ENCODE data around the gene PDAP1. TPM values are rescaled to one million over a fixed set of nuclear protein-coding genes. Genes with fewer than 3 reads are reported as not detected.
A peak's percentile ranks its signal among the peaks of the same experiment; 100 is the strongest.
"Not testable (repeated sequence)": the region's sequence is repeated elsewhere in the genome, so short reads cannot be mapped to it uniquely, and the experiment has no call there.

Gene PDAP1
- total RNA-seq, 1 experiment from 2014 or later, result 180 TPM

DNA sequence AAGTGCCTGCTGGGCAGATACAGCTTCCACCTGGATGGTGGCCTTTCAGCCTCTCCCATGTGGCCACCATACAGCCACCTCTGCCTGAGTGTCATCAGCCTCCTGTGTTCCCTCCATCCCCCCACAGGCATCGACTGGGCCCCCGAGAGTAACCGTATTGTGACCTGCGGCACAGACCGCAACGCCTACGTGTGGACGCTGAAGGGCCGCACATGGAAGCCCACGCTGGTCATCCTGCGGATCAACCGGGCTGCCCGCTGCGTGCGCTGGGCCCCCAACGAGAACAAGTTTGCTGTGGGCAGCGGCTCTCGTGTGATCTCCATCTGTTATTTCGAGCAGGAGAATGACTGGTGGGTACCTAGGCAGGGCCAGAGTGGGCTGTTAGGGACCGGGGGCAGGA lies 20.5 kb downstream of the PDAP1 start:
- Histone ChIP-seq H3K9me3 (no peaks in the 10 kb centered on the region), H3K27me3 (replicated peaks; ENCODE audit: control insufficient read depth, insufficient read depth, low read length) (no peaks in the 10 kb centered on the region), H3K4me1 (no peaks in the 10 kb centered on the region), H3K36me3 (ENCODE audit: control insufficient read depth, insufficient read depth, low read length) (peaks cover 4% of the 10 kb centered on the region), H3K4me3 (ENCODE audit: low read depth, low read length) (no peak overlapping the region)
- Mint-ChIP-seq H3K36me3 (ENCODE audit: insufficient read depth, unreplicated experiment) (peaks cover 97% of the 10 kb centered on the region), H3K4me1 (ENCODE audit: low read depth, unreplicated experiment) (no peaks in the 10 kb centered on the region), H3K27me3 (ENCODE audit: insufficient read depth, unreplicated experiment) (no peaks in the 10 kb centered on the region), H3K27ac (ENCODE audit: unreplicated experiment) (no peak overlapping the region), H3K4me3 (ENCODE audit: unreplicated experiment) (no peak overlapping the region), H3K9me3 (ENCODE audit: unreplicated experiment) (no peaks in the 10 kb centered on the region)
- ChIA-PET CTCF (no interaction called here), POLR2A (no interaction called here)
- intact Hi-C loops (cut with micrococcal nuclease; ENCODE audit: unreplicated experiment), result loop anchor here (5.0 kb wide), 1 partner anchor 61 kb away; the partner anchor contains the start of gene ARPC1A
- no TSS peak for BruUV-seq (replicated peaks)
- TF ChIP-seq, protein P1, sequence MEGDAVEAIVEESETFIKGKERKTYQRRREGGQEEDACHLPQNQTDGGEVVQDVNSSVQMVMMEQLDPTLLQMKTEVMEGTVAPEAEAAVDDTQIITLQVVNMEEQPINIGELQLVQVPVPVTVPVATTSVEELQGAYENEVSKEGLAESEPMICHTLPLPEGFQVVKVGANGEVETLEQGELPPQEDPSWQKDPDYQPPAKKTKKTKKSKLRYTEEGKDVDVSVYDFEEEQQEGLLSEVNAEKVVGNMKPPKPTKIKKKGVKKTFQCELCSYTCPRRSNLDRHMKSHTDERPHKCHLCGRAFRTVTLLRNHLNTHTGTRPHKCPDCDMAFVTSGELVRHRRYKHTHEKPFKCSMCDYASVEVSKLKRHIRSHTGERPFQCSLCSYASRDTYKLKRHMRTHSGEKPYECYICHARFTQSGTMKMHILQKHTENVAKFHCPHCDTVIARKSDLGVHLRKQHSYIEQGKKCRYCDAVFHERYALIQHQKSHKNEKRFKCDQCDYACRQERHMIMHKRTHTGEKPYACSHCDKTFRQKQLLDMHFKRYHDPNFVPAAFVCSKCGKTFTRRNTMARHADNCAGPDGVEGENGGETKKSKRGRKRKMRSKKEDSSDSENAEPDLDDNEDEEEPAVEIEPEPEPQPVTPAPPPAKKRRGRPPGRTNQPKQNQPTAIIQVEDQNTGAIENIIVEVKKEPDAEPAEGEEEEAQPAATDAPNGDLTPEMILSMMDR (IDR thresholded peaks at IDR 0.05; ENCODE audit: insufficient read depth in 1 of 2, low read depth in 1 of 2, low read length in 1 of 2, severe bottlenecking in 1 of 2, unreplicated experiment in 1 of 2), result no peak
- DNase-seq, result no peak

DNA sequence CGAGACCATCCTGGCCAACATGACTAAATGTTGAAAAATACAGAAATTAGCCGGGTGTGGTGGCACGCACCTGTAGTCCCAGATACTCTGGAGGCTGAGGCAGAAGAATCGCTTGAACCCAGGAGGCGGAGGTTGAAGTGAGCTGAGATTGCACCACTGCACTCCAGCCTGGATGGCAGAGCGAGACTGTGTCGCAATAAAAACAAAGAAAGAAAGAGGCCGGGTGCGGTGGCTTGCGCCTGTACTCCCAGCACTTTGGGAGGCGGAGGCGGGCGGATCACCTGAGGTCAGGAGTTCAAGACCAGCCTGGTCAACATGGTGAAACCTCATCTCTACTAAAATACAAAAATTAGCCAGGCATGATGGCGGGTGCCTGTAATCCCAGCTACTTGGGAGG lies 21.2 kb downstream of the PDAP1 start:
- intact Hi-C loops (cut with micrococcal nuclease; ENCODE audit: unreplicated experiment), result loop anchor here (5.0 kb wide), 1 partner anchor 60 kb away; the partner anchor contains the start of gene ARPC1A
- H3K36me3 ChIP-seq (ENCODE audit: control insufficient read depth, insufficient read depth, low read length); H3K4me3 ChIP-seq (ENCODE audit: low read depth, low read length); H3K27me3 ChIP-seq (replicated peaks; ENCODE audit: control insufficient read depth, insufficient read depth, low read length); CTCF ChIA-PET; DNase-seq; BruUV-seq (replicated peaks); H3K4me1 ChIP-seq; H3K4me1 Mint-ChIP-seq (ENCODE audit: low read depth, unreplicated experiment); H3K4me3 Mint-ChIP-seq (ENCODE audit: unreplicated experiment); H3K9me3 ChIP-seq; H3K9me3 Mint-ChIP-seq (ENCODE audit: unreplicated experiment); H3K27me3 Mint-ChIP-seq (ENCODE audit: insufficient read depth, unreplicated experiment); H3K27ac Mint-ChIP-seq (ENCODE audit: unreplicated experiment); POLR2A ChIA-PET: not testable (repeated sequence)
- H3K36me3 Mint-ChIP-seq (ENCODE audit: insufficient read depth, unreplicated experiment), result peaks cover 90% of the 10 kb centered on the region

DNA sequence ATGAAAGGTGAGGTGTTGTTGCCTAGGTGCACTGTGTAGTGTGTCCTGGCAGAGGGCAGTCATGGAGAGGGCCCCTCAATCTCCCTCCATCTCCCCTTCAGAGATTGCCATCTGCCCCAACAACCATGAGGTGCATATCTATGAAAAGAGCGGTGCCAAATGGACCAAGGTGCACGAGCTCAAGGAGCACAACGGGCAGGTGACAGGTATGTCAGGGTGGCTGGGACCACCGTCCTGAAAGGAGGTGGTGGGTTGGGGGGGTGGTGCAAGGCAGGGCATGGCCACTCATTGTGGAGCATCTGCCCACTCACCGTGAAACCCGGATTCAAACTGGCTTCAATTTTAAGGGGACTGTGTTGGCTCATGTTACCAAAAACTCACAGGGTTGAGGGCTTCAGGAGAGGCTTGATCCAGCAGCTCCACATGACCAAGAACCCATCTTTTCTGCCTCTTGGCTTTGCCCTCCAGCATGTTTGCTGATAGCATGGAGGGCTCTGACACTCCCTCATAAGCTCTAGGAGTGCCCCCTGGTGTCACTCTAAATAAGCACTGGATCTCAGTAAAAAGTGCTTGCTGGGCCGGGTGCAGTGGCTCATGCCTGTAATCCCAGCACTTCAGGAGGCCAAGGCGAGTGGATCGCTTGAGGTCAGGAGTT lies 21.7 kb downstream of the PDAP1 start:
- H3K27me3 Mint-ChIP-seq (ENCODE audit: insufficient read depth, unreplicated experiment), result no peaks in the 10 kb centered on the region
- H3K4me3 ChIP-seq (ENCODE audit: low read depth, low read length), result no peak overlapping the region
- H3K9me3 ChIP-seq, result no peaks in the 10 kb centered on the region
- no peak overlapping the region for H3K27ac Mint-ChIP-seq (ENCODE audit: unreplicated experiment)
- H3K4me3 Mint-ChIP-seq (ENCODE audit: unreplicated experiment), result no peak overlapping the region
- ChIA-PET POLR2A (no interaction called here), CTCF (no interaction called here)
- no TSS peak for BruUV-seq (replicated peaks)
- no peaks in the 10 kb centered on the region for H3K4me1 ChIP-seq
- H3K36me3 Mint-ChIP-seq (ENCODE audit: insufficient read depth, unreplicated experiment), result peaks cover 85% of the 10 kb centered on the region
- no peaks in the 10 kb centered on the region for H3K27me3 ChIP-seq (replicated peaks; ENCODE audit: control insufficient read depth, insufficient read depth, low read length)
- TF ChIP-seq, protein P1 (IDR thresholded peaks at IDR 0.05; ENCODE audit: insufficient read depth in 1 of 2, low read depth in 1 of 2, low read length in 1 of 2, severe bottlenecking in 1 of 2, unreplicated experiment in 1 of 2), result peak; percentile 31 to 37
- intact Hi-C loops (cut with micrococcal nuclease; ENCODE audit: unreplicated experiment), result loop anchor here (5.0 kb wide), 1 partner anchor 59 kb away; the partner anchor contains the start of gene ARPC1A
- peak in 1 of 2 experiments; percentile 43 for DNase-seq
- H3K9me3 Mint-ChIP-seq (ENCODE audit: unreplicated experiment), result no peaks in the 10 kb centered on the region
- no peaks in the 10 kb centered on the region for H3K4me1 Mint-ChIP-seq (ENCODE audit: low read depth, unreplicated experiment)
- peaks cover 4% of the 10 kb centered on the region for H3K36me3 ChIP-seq (ENCODE audit: control insufficient read depth, insufficient read depth, low read length)

Data from Caco-2 (cell line).